ENCODE measurements around the gene SHISA7. TPM values are rescaled to one million over a fixed set of nuclear protein-coding genes. Genes with fewer than 3 reads are reported as not detected.

Gene SHISA7
- total RNA-seq, 1 donor from 2014 or later, result not detected

GRCh38 chr19:55447421-55448174 lies 4.5 kb upstream of the SHISA7 start:
- Histone ChIP-seq H3K9me3 (ENCODE audit: control insufficient read depth in 3 of 3, low read length in 3 of 3) (no peaks in the 10 kb centered on the region), H3K27ac (ENCODE audit: low read depth, low read length) (no peak overlapping the region), H3K36me3 (ENCODE audit: control insufficient read depth in 3 of 3, insufficient read depth in 3 of 3, low read length in 3 of 3) (no peaks in the 10 kb centered on the region), H3K9ac (ENCODE audit: low read depth in 1 of 3, low read length in 3 of 3) (no peak overlapping the region), H3K4me3 (ENCODE audit: low read length in 3 of 3) (no peak overlapping the region), H3K4me1 (ENCODE audit: control insufficient read depth in 3 of 3, insufficient read depth in 3 of 3, low read length in 3 of 3) (peaks cover 0 to 9% (median 4%) of the 10 kb centered on the region in 3 donors), H3K27me3 (ENCODE audit: control insufficient read depth in 3 of 3, insufficient read depth in 3 of 3, low read length in 3 of 3) (peaks cover 70 to 79% (median 78%) of the 10 kb centered on the region in 3 donors)

GRCh38 chr19:55446060-55446459 lies 3.0 kb upstream of the SHISA7 start:
- no peak overlapping the region for H3K9ac ChIP-seq (ENCODE audit: low read depth in 1 of 3, low read length in 3 of 3)
- no peaks in the 10 kb centered on the region for H3K9me3 ChIP-seq (ENCODE audit: control insufficient read depth in 3 of 3, low read length in 3 of 3)

GRCh38 chr19:55444646-55445045 lies 1.5 kb upstream of the SHISA7 start:
- Histone ChIP-seq H3K36me3 (ENCODE audit: control insufficient read depth in 3 of 3, insufficient read depth in 3 of 3, low read length in 3 of 3) (no peaks in the 10 kb centered on the region), H3K4me1 (ENCODE audit: control insufficient read depth in 3 of 3, insufficient read depth in 3 of 3, low read length in 3 of 3) (peaks cover 3 to 11% (median 5%) of the 10 kb centered on the region in 3 donors), H3K9ac (ENCODE audit: low read depth in 1 of 3, low read length in 3 of 3) (no peak overlapping the region), H3K4me3 (ENCODE audit: low read length in 3 of 3) (no peak overlapping the region), H3K27ac (ENCODE audit: low read depth, low read length) (no peak overlapping the region), H3K9me3 (ENCODE audit: control insufficient read depth in 3 of 3, low read length in 3 of 3) (no peaks in the 10 kb centered on the region), H3K27me3 (ENCODE audit: control insufficient read depth in 3 of 3, insufficient read depth in 3 of 3, low read length in 3 of 3) (peaks cover 81 to 82% (median 82%) of the 10 kb centered on the region in 3 donors)

More at GRCh38 chr19:55446060-55446459, 3.0 kb upstream of the SHISA7 start:
- H3K27ac ChIP-seq (ENCODE audit: low read depth, low read length), result no peak overlapping the region
- H3K27me3 ChIP-seq (ENCODE audit: control insufficient read depth in 3 of 3, insufficient read depth in 3 of 3, low read length in 3 of 3), result peaks cover 75 to 81% (median 75%) of the 10 kb centered on the region in 3 donors
- H3K4me3 ChIP-seq (ENCODE audit: low read length in 3 of 3), result no peak overlapping the region
- H3K36me3 ChIP-seq (ENCODE audit: control insufficient read depth in 3 of 3, insufficient read depth in 3 of 3, low read length in 3 of 3), result no peaks in the 10 kb centered on the region
- peaks cover 0 to 5% (median 4%) of the 10 kb centered on the region in 3 donors for H3K4me1 ChIP-seq (ENCODE audit: control insufficient read depth in 3 of 3, insufficient read depth in 3 of 3, low read length in 3 of 3)

- Histone ChIP-seq H3K9me3 (ENCODE audit: control insufficient read depth in 3 of 3, low read length in 3 of 3) (no peaks in the 10 kb centered on the region), H3K36me3 (ENCODE audit: control insufficient read depth in 3 of 3, insufficient read depth in 3 of 3, low read length in 3 of 3) (no peaks in the 10 kb centered on the region), H3K27me3 (ENCODE audit: control insufficient read depth in 3 of 3, insufficient read depth in 3 of 3, low read length in 3 of 3) (peaks cover 81 to 83% (median 82%) of the 10 kb centered on the region in 3 donors), H3K4me3 (ENCODE audit: low read length in 3 of 3) (no peak overlapping the region), H3K4me1 (ENCODE audit: control insufficient read depth in 3 of 3, insufficient read depth in 3 of 3, low read length in 3 of 3) (peaks cover 3 to 11% (median 5%) of the 10 kb centered on the region in 3 donors), H3K9ac (ENCODE audit: low read depth in 1 of 3, low read length in 3 of 3) (no peak overlapping the region), H3K27ac (ENCODE audit: low read depth, low read length) (no peak overlapping the region)
These were observed 852 bp upstream of the SHISA7 start for GRCh38 chr19:55443824-55444480.

- H3K36me3 ChIP-seq (ENCODE audit: control insufficient read depth in 3 of 3, insufficient read depth in 3 of 3, low read length in 3 of 3), result no peaks in the 10 kb centered on the region
- H3K9ac ChIP-seq (ENCODE audit: low read depth in 1 of 3, low read length in 3 of 3), result no peak overlapping the region
- no peak overlapping the region for H3K27ac ChIP-seq (ENCODE audit: low read depth, low read length)
- H3K4me3 ChIP-seq (ENCODE audit: low read length in 3 of 3), result no peak overlapping the region
- H3K27me3 ChIP-seq (ENCODE audit: control insufficient read depth in 3 of 3, insufficient read depth in 3 of 3, low read length in 3 of 3), result peaks cover 78 to 83% (median 80%) of the 10 kb centered on the region in 3 donors
- H3K9me3 ChIP-seq (ENCODE audit: control insufficient read depth in 3 of 3, low read length in 3 of 3), result no peaks in the 10 kb centered on the region
- H3K4me1 ChIP-seq (ENCODE audit: control insufficient read depth in 3 of 3, insufficient read depth in 3 of 3, low read length in 3 of 3), result peaks cover 3 to 11% (median 3%) of the 10 kb centered on the region in 3 donors
These were observed 633 bp downstream of the SHISA7 start for GRCh38 chr19:55442372-55442961.

DNA sequence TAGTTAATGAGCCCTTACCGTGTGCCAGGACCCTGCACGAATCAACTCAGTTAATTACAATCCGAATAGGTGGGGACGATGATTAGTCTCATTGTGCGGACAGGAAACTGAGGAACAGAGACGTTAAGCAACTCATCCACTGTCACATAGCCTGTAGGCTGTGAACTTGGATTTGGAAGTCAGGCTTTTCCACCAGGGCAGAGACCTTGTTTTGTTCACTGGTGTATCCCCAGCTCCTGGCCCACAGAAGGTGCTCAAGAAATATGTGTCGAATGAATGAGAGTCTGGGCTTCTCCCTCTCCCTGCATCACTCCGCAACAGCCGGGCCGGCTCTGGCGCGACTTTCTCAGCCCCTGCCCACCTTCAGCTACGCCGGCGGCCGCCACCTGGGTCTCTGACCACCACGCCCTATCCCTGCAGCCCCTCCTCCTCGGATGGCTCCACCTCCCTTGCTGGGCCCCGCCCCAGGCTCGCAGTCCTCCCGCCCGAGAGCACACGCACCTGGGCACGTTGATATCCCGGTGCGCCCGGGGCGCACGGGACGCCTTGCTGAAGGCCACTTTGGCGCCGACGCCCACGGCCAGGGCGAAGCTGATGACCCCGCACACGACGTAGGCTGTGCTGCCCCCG lies 1.3 kb downstream of the SHISA7 start:
- Histone ChIP-seq H3K27me3 (ENCODE audit: control insufficient read depth in 3 of 3, insufficient read depth in 3 of 3, low read length in 3 of 3) (peaks cover 78 to 82% (median 80%) of the 10 kb centered on the region in 3 donors), H3K27ac (ENCODE audit: low read depth, low read length) (no peak overlapping the region), H3K9ac (ENCODE audit: low read depth in 1 of 3, low read length in 3 of 3) (no peak overlapping the region), H3K9me3 (ENCODE audit: control insufficient read depth in 3 of 3, low read length in 3 of 3) (no peaks in the 10 kb centered on the region), H3K4me3 (ENCODE audit: low read length in 3 of 3) (no peak overlapping the region), H3K4me1 (ENCODE audit: control insufficient read depth in 3 of 3, insufficient read depth in 3 of 3, low read length in 3 of 3) (peaks cover 3 to 11% (median 3%) of the 10 kb centered on the region in 3 donors), H3K36me3 (ENCODE audit: control insufficient read depth in 3 of 3, insufficient read depth in 3 of 3, low read length in 3 of 3) (no peaks in the 10 kb centered on the region)

GRCh38 chr19:55441319-55441691 lies 1.8 kb downstream of the SHISA7 start:
- H3K4me3 ChIP-seq (ENCODE audit: low read length in 3 of 3), result no peak overlapping the region
- H3K4me1 ChIP-seq (ENCODE audit: control insufficient read depth in 3 of 3, insufficient read depth in 3 of 3, low read length in 3 of 3), result peaks cover 3 to 11% (median 3%) of the 10 kb centered on the region in 3 donors
- H3K9me3 ChIP-seq (ENCODE audit: control insufficient read depth in 3 of 3, low read length in 3 of 3), result no peaks in the 10 kb centered on the region
- no peak overlapping the region for H3K27ac ChIP-seq (ENCODE audit: low read depth, low read length)
- H3K9ac ChIP-seq (ENCODE audit: low read depth in 1 of 3, low read length in 3 of 3), result no peak overlapping the region
- H3K27me3 ChIP-seq (ENCODE audit: control insufficient read depth in 3 of 3, insufficient read depth in 3 of 3, low read length in 3 of 3), result peaks cover 77 to 78% (median 78%) of the 10 kb centered on the region in 3 donors
- no peaks in the 10 kb centered on the region for H3K36me3 ChIP-seq (ENCODE audit: control insufficient read depth in 3 of 3, insufficient read depth in 3 of 3, low read length in 3 of 3)

DNA sequence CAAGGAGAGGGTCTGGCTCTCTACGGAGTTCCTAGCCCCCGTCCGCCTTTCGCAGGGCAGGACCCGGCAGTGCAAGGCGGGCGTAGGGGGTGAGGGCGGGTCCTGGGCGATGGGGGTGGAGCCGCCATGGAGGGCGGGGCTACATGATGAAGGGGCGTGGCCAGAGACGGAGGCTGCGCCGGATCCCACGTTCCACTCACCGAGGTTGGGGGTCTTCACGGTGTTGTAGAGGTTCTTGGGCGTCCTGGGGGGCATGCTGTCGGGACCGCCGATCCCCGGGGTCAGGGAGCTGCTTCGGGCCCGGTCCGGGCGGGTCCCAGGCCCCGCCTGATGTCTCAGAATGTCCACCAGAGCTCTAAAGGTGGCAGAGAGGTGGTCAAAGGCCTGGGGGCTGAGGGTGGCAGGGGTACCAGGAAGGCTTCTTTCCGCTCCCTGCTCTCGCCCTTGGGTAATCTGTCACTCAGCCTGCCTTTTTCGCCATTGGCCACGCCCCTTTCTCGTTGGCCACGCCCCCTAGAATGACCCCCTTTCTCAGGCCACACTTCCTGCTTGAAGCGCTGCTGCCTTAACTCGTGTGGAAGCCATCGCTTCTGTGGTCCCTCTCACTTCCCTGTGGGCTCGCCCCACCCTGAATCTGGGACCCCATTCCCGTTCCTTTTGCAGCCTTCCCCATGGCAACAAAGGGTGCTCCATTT lies 2.5 kb downstream of the SHISA7 start:
- Histone ChIP-seq H3K36me3 (ENCODE audit: control insufficient read depth in 3 of 3, insufficient read depth in 3 of 3, low read length in 3 of 3) (no peaks in the 10 kb centered on the region), H3K9me3 (ENCODE audit: control insufficient read depth in 3 of 3, low read length in 3 of 3) (no peaks in the 10 kb centered on the region), H3K4me3 (ENCODE audit: low read length in 3 of 3) (no peak overlapping the region), H3K27ac (ENCODE audit: low read depth, low read length) (no peak overlapping the region), H3K9ac (ENCODE audit: low read depth in 1 of 3, low read length in 3 of 3) (no peak overlapping the region), H3K27me3 (ENCODE audit: control insufficient read depth in 3 of 3, insufficient read depth in 3 of 3, low read length in 3 of 3) (peaks cover 72 to 76% (median 74%) of the 10 kb centered on the region in 3 donors), H3K4me1 (ENCODE audit: control insufficient read depth in 3 of 3, insufficient read depth in 3 of 3, low read length in 3 of 3) (peaks cover 3 to 11% (median 3%) of the 10 kb centered on the region in 3 donors)

DNA sequence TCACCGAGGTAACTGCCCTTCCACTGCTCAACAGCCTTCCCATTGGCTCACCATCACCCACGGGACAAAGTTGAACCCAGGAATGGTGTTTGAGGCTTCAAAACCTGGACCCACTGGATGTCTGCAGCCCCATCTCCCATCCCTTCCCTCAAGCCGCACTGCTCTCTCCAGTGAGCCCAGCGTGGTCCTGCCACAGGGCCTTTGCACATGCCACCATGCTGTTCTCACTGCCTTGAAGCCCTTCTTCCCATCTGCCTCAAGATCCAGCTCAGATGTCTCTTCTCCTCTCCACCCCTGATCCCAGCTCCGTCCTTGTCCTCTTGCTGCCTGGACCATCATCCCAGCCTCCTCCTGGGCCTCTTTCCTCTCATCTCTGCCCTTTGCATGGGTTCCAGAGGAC lies 4.0 kb downstream of the SHISA7 start:
- no peaks in the 10 kb centered on the region for H3K9me3 ChIP-seq (ENCODE audit: control insufficient read depth in 3 of 3, low read length in 3 of 3)
- H3K9ac ChIP-seq (ENCODE audit: low read depth in 1 of 3, low read length in 3 of 3), result no peak overlapping the region
- no peak overlapping the region for H3K4me3 ChIP-seq (ENCODE audit: low read length in 3 of 3)
- no peak overlapping the region for H3K27ac ChIP-seq (ENCODE audit: low read depth, low read length)
- H3K4me1 ChIP-seq (ENCODE audit: control insufficient read depth in 3 of 3, insufficient read depth in 3 of 3, low read length in 3 of 3), result peaks cover 3 to 11% (median 3%) of the 10 kb centered on the region in 3 donors
- no peaks in the 10 kb centered on the region for H3K36me3 ChIP-seq (ENCODE audit: control insufficient read depth in 3 of 3, insufficient read depth in 3 of 3, low read length in 3 of 3)
- peaks cover 70 to 76% (median 71%) of the 10 kb centered on the region in 3 donors for H3K27me3 ChIP-seq (ENCODE audit: control insufficient read depth in 3 of 3, insufficient read depth in 3 of 3, low read length in 3 of 3)
